CD4-positive, alpha-beta T cell (primary cell): ENCODE results near the gene ACAP3. TPM values are rescaled to one million over a fixed set of nuclear protein-coding genes. Genes with fewer than 3 reads are reported as not detected.

Experiments
- ATAC-seq: fragments of 200-7000 bp; cut with Tn5 transposase; one replicate; pipeline ENCODE4 v1.10.0; 2022; ENCODE audit warnings: mild to moderate bottlenecking; ENCODE audit not compliant: poor library complexity
- CTCF ChIA-PET: fragments of 350-600 bp; sonication (Branson Sonifier 250); formaldehyde crosslinking; loops from one replicate; lab custom pipeline; 2021; ENCODE audit warnings: antibody characterized with exemption, inconsistent platforms; lab: Charles Lee
- POLR2A ChIA-PET: fragments of 350-600 bp; sonication (Branson Sonifier 250); formaldehyde crosslinking; loops from one replicate; lab custom pipeline; 2021; ENCODE audit warnings: antibody characterized with exemption, inconsistent platforms; lab: Charles Lee
- DNase-seq, 14 experiments: peaks; one replicate each; pipeline ENCODE4 v3.0.0-alpha.2; 2013 to 2020; ENCODE audit warnings: mixed read lengths in 2 of 14
- H3K27ac ChIP-seq, 2 donors: one replicate each; pipeline versions ENCODE4 v1.5.1 to v1.7.0; 2013; ENCODE audit warnings: low read length in 2 of 2, low read depth in 1 of 2, mild to moderate bottlenecking in 1 of 2
- H3K27me3 ChIP-seq, 2 experiments: 1 replicate in 1 of 2; 2 replicates in 1 of 2; pipeline versions ENCODE4 v1.6.1 to v1.7.0; 2013; ENCODE audit warnings: low read length in 2 of 2, control low read depth in 1 of 2, mild to moderate bottlenecking in 1 of 2, moderate library complexity in 1 of 2; ENCODE audit not compliant: insufficient read depth in 2 of 2, control insufficient read depth in 1 of 2
- H3K36me3 ChIP-seq: one replicate; pipeline ENCODE4 v1.6.1; 2013; ENCODE audit warnings: low read length, control low read depth; ENCODE audit not compliant: insufficient read depth
- H3K4me1 ChIP-seq: one replicate; pipeline ENCODE4 v1.6.1; 2013; ENCODE audit warnings: low read length, control low read depth; ENCODE audit not compliant: insufficient read depth
- H3K4me3 ChIP-seq: one replicate; pipeline ENCODE4 v1.5.1; 2013; ENCODE audit warnings: mild to moderate bottlenecking, low read length, moderate library complexity
- H3K9me3 ChIP-seq, 2 experiments: 1 replicate in 1 of 2; 2 replicates in 1 of 2; pipeline versions ENCODE4 v1.6.1 to v1.7.0; 2013; ENCODE audit warnings: low read length in 2 of 2, mild to moderate bottlenecking in 2 of 2, control low read depth in 1 of 2, moderate library complexity in 1 of 2; ENCODE audit not compliant: control insufficient read depth in 1 of 2, insufficient read depth in 1 of 2
- H3K27ac Mint-ChIP-seq: one replicate; pipeline ENCODE4 v1.8.0; 2020; ENCODE audit warnings: mixed read lengths
- H3K27me3 Mint-ChIP-seq: one replicate; pipeline ENCODE4 v1.8.0; 2021; ENCODE audit warnings: mixed read lengths
- H3K36me3 Mint-ChIP-seq: one replicate; pipeline ENCODE4 v1.8.0; 2021; ENCODE audit warnings: low read depth, mixed read lengths
- H3K4me1 Mint-ChIP-seq: one replicate; pipeline ENCODE4 v1.8.0; 2021; ENCODE audit warnings: low read depth, mixed read lengths
- H3K4me3 Mint-ChIP-seq: one replicate; pipeline ENCODE4 v1.8.0; 2020; ENCODE audit warnings: mild to moderate bottlenecking, mixed read lengths
- H3K9me3 Mint-ChIP-seq: one replicate; pipeline ENCODE4 v1.8.0; 2020; ENCODE audit warnings: mixed read lengths
- intact Hi-C, 2 experiments: fragments of 100-400 bp; cut with DNase I in 1 of 2; cut with micrococcal nuclease in 1 of 2; formaldehyde crosslinking; loops; one replicate each; pipeline versions ENCODE4 v1.15.1 to v1.9.0; 2023 to 2025; cut with DNase I, micrococcal nuclease
- total RNA-seq, 174 experiments: library from RNA in 2 of 174; stranded (reverse) in 2 of 174; gene quantifications; one replicate each; pipeline ENCODE4 v1.2.3 and lab custom pipeline; 2021 to 2026
- TF ChIP-seq, protein P1 (sequence below): fragments of 200-600 bp; IDR thresholded peaks from one replicate; pipeline ENCODE4 v1.8.0; 2022; ENCODE audit warnings: antibody characterized with exemption, mild to moderate bottlenecking

ACAP3 gene
- total RNA-seq, 2 experiments from 2014 or later, result 45.3 to 46.4 TPM

DNA sequence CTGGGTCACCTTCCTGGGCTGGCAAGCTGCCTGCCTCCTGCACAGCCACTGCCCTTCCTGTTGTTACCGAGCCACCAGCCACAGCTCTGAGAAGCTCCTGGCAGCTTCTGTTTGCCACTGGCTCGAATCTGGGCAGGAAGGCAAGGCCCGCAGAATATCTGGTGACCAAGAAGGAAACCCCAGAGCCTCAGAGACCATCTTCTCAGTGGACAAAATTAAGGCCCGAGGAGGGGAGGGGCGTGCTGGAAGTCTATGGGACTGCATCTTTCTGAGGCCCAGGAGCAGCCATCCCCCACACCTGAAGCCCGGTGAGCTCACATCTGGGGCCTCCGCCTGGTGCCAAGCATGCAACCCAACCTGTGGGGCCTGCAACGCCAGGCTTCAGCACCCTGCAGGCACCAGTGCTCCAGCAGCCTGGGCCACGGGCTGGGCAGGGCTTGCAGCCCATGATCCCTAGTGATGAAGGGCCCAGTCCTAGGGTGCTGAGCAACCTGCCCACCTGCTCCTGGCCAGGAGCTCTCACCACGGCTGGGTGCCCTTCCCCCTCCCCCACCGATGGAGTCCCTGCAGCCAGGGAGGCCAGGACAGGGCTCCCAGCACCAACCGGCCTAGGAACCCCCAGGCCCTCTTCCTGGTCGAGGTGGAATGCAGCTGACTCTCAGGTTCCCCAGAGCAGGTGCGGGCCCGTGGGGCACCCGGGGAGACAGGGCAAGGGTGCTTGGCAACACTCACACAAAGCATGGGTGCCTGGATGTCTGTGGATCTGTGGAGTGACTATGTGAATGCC, 17.8 kb upstream of the ACAP3 start:
- H3K4me3 ChIP-seq, result peak overlapping the region; percentile 69
- intact Hi-C loops, result loop anchor here (1.0 to 2.0 kb wide), 2 partner anchors 22 to 23 kb away; partner anchors contain the start of gene DVL1 (in 1 of the 2)
- peaks cover 28% of the 10 kb centered on the region for H3K4me1 Mint-ChIP-seq
- peak overlapping the region; percentile 61 to 70 for H3K27ac ChIP-seq
- TF ChIP-seq, protein P1, sequence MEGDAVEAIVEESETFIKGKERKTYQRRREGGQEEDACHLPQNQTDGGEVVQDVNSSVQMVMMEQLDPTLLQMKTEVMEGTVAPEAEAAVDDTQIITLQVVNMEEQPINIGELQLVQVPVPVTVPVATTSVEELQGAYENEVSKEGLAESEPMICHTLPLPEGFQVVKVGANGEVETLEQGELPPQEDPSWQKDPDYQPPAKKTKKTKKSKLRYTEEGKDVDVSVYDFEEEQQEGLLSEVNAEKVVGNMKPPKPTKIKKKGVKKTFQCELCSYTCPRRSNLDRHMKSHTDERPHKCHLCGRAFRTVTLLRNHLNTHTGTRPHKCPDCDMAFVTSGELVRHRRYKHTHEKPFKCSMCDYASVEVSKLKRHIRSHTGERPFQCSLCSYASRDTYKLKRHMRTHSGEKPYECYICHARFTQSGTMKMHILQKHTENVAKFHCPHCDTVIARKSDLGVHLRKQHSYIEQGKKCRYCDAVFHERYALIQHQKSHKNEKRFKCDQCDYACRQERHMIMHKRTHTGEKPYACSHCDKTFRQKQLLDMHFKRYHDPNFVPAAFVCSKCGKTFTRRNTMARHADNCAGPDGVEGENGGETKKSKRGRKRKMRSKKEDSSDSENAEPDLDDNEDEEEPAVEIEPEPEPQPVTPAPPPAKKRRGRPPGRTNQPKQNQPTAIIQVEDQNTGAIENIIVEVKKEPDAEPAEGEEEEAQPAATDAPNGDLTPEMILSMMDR, result no peak
- H3K27ac Mint-ChIP-seq, result peak overlapping the region; percentile 74
- H3K9me3 Mint-ChIP-seq, result no peaks in the 10 kb centered on the region
- H3K27me3 ChIP-seq, result no peaks in the 10 kb centered on the region
- H3K4me3 Mint-ChIP-seq, result peak overlapping the region; percentile 80
- H3K36me3 Mint-ChIP-seq, result peaks cover 10% of the 10 kb centered on the region
- H3K36me3 ChIP-seq, result peaks cover 26% of the 10 kb centered on the region
- no peaks in the 10 kb centered on the region for H3K27me3 Mint-ChIP-seq
- H3K9me3 ChIP-seq, result peaks cover 0 to 4% of the 10 kb centered on the region in 2 experiments
- H3K4me1 ChIP-seq, result peaks cover 55% of the 10 kb centered on the region
- ATAC-seq, result peak; percentile 5
- ChIA-PET POLR2A (interaction anchor here (0.9 to 1.0 kb wide), 2 partner anchors 16 to 50 kb away, joined by 4 to 6 read pairs; partner anchors contain the start of gene AURKAIP1), CTCF (no interaction called here)
- DNase-seq, result peak in 1 of 14 experiments; percentile 11

DNA sequence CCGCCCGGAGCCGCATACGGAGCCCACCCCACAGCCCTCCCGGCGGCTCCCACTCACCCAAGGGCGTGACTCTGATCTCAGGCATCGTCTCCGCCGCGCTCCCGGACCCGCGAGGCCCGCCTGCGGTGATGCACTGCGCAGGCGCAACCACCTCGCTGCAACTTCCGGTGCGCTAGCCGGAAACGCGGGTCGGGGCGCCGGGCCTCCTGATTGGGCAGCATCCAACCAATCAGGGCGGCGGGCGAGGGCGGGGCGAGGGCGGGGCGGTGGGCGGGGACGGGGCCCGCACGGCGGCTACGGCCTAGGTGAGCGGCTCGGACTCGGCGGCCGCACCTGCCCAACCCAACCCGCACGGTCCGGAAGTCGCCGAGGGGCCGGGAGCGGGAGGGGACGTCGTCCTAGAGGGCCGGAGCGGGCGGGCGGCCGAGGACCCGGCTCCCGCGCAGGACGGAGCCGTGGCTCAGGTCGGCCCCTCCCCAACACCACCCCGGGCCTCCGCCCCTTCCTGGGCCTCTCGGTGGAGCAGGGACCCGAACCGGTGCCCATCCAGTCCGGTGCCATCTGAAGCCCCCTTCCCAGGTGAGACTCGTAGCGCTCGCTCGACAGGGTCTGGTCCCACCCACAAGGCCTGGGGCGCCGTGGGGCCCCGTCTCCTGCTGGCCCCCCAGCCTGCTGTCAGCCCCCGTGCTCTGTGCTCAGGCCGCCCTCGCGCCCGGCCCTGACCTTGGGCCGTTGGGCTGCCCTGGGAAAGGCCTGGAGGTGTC, 17.0 kb upstream of the ACAP3 start, which contains the start of the genes CPTP and INTS11:
TSS of gene CPTP (plus strand) at position 279 of the 764 bp plus-strand sequence. CDS start 2,109 bp downstream, outside the sequence.
TSS of gene INTS11 (minus strand) at position 137 of the 764 bp plus-strand sequence. CDS start at position 85, 52 bp downstream.
- intact Hi-C loops, result loop anchor here (1.0 to 2.0 kb wide), 4 partner anchors 16 to 51 kb away; partner anchors contain the start of genes DVL1 (in 1 of the 2), PUSL1 (in 1 of the 2) and UBE2J2 (in 1 of the 2)
- CTCF ChIA-PET, result no interaction called here
- Histone ChIP-seq H3K27me3 (no peaks in the 10 kb centered on the region), H3K4me3 (peak within 1 kb of the TSS; percentile 69), H3K36me3 (peaks cover 34% of the 10 kb centered on the region), H3K9me3 (peaks cover 0 to 4% of the 10 kb centered on the region in 2 experiments), H3K4me1 (peaks cover 56% of the 10 kb centered on the region), H3K27ac (peak within 1 kb of the TSS; percentile 61 to 70)
- TF ChIP-seq, protein P1, result no peak
- peak; percentile 93 to 98 (median 96) for DNase-seq
- Mint-ChIP-seq H3K27ac (peak within 1 kb of the TSS; percentile 81), H3K27me3 (no peaks in the 10 kb centered on the region), H3K4me3 (peak within 1 kb of the TSS; percentile 93), H3K9me3 (no peaks in the 10 kb centered on the region), H3K4me1 (peaks cover 28% of the 10 kb centered on the region), H3K36me3 (peaks cover 14% of the 10 kb centered on the region)
- peak; percentile 84 for ATAC-seq
- POLR2A ChIA-PET, result interaction anchor here (0.9 kb wide), 1 partner anchor 15 kb away, joined by 4 read pairs; no protein-coding TSS in a partner anchor

DNA sequence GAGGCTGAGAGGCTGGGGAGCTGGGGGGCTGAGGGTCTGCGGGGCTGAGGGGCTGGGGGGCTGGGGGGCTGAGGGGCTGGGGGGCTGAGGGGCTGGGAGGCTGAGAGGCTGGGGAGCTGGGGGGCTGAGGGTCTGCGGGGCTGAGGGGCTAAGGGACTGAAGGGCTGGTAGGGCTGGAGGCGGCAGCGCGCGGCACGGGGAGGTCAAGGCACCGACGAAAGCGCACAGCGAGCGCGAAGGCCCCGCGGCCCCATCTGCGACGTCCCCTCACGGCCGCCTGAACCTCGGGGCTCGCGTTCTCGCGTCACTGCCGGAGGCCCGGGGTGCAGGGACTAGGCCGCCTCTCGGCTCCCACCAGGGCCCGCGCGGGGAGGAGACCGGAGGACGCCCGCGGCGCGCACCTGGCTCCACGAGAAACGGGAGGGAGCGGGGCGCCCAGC, 16.4 kb upstream of the ACAP3 start:
- TF ChIP-seq, protein P1, result no peak
- CTCF ChIA-PET, result no interaction called here
- no peaks in the 10 kb centered on the region for H3K9me3 Mint-ChIP-seq
- Histone ChIP-seq H3K27me3 (no peaks in the 10 kb centered on the region), H3K9me3 (peaks cover 0 to 4% of the 10 kb centered on the region in 2 experiments), H3K4me1 (peaks cover 56% of the 10 kb centered on the region), H3K4me3 (peak overlapping the region; percentile 69), H3K27ac (peak overlapping the region in 1 of 2 donors; percentile 59), H3K36me3 (peaks cover 40% of the 10 kb centered on the region)
- ATAC-seq (no peak), DNase-seq (no peak)
- no peaks in the 10 kb centered on the region for H3K27me3 Mint-ChIP-seq
- peak overlapping the region; percentile 92 for H3K4me3 Mint-ChIP-seq
- H3K36me3 Mint-ChIP-seq, result peaks cover 20% of the 10 kb centered on the region
- H3K27ac Mint-ChIP-seq, result peak overlapping the region; percentile 74
- peaks cover 28% of the 10 kb centered on the region for H3K4me1 Mint-ChIP-seq
- intact Hi-C loops, result loop anchor here (1.0 to 2.0 kb wide), 3 partner anchors 16 to 51 kb away; partner anchors contain the start of genes DVL1 (in 1 of the 2), PUSL1 (in 1 of the 2) and UBE2J2 (in 1 of the 2)
- POLR2A ChIA-PET, result no interaction called here
